ENCODE data around the gene SYT11. TPM values are rescaled to one million over a fixed set of nuclear protein-coding genes. Genes with fewer than 3 reads are reported as not detected.
A peak's percentile ranks its signal among the peaks of the same experiment; 100 is the strongest.

The SYT11 gene
- total RNA-seq, 4 donors from 2014 or later = 0.87 to 5.3 (median 2.7) TPM

DNA sequence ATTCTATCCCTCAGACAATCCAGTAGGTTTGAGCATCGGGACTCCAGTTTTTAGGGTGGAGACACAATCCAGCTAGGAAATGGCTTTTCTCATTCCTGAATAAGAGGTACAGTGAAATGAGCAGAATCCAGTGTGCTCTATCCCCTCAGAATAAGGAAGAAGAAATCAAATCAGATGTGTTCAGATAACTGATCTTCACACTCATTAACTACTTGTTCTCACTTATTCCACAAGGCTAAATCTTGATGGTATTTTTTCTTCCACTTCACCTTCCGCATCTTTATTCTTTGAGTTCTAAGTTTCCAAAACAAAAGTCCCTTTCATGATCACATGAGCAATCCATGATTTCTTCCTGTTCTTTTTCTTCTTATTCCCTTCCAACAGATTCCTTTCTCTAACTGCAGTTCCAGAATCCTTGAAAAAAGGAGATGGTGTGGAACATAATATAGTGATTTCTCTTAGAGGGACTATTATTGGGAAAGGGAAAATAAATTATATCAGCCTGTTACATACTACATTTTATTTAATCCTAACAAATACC, 1.7 kb downstream of the SYT11 start:
- Histone ChIP-seq H3K27me3 (peaks cover 0 to 9% (median 0%) of the 10 kb centered on the region in 4 donors), H3K27ac (peak overlapping the region; percentile 46 to 92 (median 89)), H3K4me3 (peak overlapping the region in 2 of 4 donors; percentile 52 to 65), H3K9me3 (no peaks in the 10 kb centered on the region), H3K4me1 (peaks cover 9 to 42% (median 13%) of the 10 kb centered on the region in 3 donors), H3K36me3 (no peaks in the 10 kb centered on the region)
- intact Hi-C loops (cut with DNase I) = no loop called here
- no peak for DNase-seq
- 63 to 68% methylated on average over 2 of the region's 2 CpGs for WGBS, 2 donors
- TF ChIP-seq, protein P1, sequence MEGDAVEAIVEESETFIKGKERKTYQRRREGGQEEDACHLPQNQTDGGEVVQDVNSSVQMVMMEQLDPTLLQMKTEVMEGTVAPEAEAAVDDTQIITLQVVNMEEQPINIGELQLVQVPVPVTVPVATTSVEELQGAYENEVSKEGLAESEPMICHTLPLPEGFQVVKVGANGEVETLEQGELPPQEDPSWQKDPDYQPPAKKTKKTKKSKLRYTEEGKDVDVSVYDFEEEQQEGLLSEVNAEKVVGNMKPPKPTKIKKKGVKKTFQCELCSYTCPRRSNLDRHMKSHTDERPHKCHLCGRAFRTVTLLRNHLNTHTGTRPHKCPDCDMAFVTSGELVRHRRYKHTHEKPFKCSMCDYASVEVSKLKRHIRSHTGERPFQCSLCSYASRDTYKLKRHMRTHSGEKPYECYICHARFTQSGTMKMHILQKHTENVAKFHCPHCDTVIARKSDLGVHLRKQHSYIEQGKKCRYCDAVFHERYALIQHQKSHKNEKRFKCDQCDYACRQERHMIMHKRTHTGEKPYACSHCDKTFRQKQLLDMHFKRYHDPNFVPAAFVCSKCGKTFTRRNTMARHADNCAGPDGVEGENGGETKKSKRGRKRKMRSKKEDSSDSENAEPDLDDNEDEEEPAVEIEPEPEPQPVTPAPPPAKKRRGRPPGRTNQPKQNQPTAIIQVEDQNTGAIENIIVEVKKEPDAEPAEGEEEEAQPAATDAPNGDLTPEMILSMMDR (IDR thresholded peaks at IDR 0.05) = no peak
- TF ChIP-seq POLR2A (IDR thresholded peaks at IDR 0.05) = no peak

DNA sequence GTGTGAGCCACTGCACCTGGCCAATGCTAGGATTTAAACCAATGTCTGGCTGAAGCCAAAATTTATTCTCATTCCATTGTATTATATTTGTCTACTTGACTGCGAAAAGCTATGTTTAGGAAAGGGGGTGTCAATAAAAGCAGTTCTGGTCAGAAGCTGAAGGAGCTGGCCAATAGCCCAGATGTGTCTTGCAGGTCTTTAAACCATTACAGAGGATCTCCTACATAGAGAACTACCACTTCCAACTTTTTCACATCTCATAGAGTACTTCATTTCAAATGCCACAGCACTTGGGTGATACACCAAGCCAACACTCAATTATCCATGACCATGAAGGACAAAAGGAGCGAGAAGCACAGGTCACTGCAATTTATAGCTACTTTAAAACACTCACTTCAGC, 2.5 kb downstream of the SYT11 start:
- no peaks in the 10 kb centered on the region for H3K9me3 ChIP-seq
- TF ChIP-seq, protein P1 (IDR thresholded peaks at IDR 0.05) = no peak
- TF ChIP-seq POLR2A (IDR thresholded peaks at IDR 0.05) = no peak
- intact Hi-C loops (cut with DNase I) = no loop called here
- peaks cover 3 to 35% (median 9%) of the 10 kb centered on the region in 3 donors for H3K4me1 ChIP-seq
- no peaks in the 10 kb centered on the region for H3K36me3 ChIP-seq
- H3K27ac ChIP-seq = no peak overlapping the region
- DNase-seq = no peak
- H3K27me3 ChIP-seq = peaks cover 0 to 9% (median 0%) of the 10 kb centered on the region in 4 donors
- H3K4me3 ChIP-seq = no peak overlapping the region
- WGBS, 2 donors = 78 to 88% methylated on average over 1 to 2 of the region's 2 CpGs

DNA sequence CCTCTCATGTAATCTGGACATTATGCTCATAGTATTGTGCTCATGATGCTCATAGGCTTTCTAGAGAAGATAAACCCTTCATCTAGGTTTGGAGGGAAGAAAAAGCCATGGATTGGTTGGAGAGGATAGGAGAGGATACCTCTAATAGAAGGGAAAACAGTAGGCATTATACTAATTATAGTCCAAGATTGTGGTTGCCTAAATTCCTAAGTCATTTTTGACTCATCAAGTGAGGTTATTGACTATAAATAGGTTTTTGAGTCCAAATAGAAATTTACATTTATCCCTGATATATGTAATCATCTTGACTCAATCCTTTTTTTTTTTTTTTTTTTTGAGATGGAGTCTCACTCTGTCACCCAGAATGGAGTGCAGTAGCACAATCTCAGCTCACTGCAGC, 5.0 kb downstream of the SYT11 start:
- no peaks in the 10 kb centered on the region for H3K36me3 ChIP-seq
- peaks cover 0 to 9% (median 0%) of the 10 kb centered on the region in 4 donors for H3K27me3 ChIP-seq
- no peaks in the 10 kb centered on the region for H3K9me3 ChIP-seq
- peaks cover 3 to 18% (median 6%) of the 10 kb centered on the region in 3 donors for H3K4me1 ChIP-seq
- intact Hi-C loops (cut with DNase I) = no loop called here
- TF ChIP-seq POLR2A (IDR thresholded peaks at IDR 0.05) = no peak
- TF ChIP-seq, protein P1 (IDR thresholded peaks at IDR 0.05) = no peak
- no peak for DNase-seq
- no peak overlapping the region for H3K27ac ChIP-seq
- no peak overlapping the region for H3K4me3 ChIP-seq

DNA sequence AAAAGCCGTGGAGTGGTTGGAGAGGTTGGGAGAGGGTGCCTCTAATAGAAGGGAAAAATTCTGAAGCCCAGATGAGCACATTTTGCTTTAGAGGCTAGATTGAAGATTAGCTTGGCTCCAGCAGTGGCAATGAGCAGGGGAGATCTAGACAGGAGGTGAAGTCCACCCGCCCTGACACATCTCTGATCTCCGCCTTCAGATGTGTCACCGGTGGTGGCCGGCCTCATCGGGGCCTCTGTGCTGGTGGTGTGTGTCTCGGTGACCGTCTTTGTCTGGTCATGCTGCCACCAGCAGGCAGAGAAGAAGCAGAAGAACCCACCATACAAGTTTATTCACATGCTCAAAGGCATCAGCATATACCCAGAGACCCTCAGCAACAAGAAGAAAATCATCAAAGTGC, 8.4 kb downstream of the SYT11 start:
- 78 to 80% methylated on average over 7 to 8 of the region's 8 CpGs for whole genome bisulfite sequencing, 2 donors
- H3K27me3 ChIP-seq = no peaks in the 10 kb centered on the region
- H3K4me3 ChIP-seq = no peak overlapping the region
- H3K9me3 ChIP-seq = no peaks in the 10 kb centered on the region
- intact Hi-C loops (cut with DNase I) = no loop called here
- TF ChIP-seq POLR2A (IDR thresholded peaks at IDR 0.05) = no peak
- TF ChIP-seq, protein P1 (IDR thresholded peaks at IDR 0.05) = no peak
- H3K36me3 ChIP-seq = no peaks in the 10 kb centered on the region
- DNase-seq = no peak
- H3K27ac ChIP-seq = no peak overlapping the region
- H3K4me1 ChIP-seq = peaks cover 0 to 8% (median 0%) of the 10 kb centered on the region in 3 donors

DNA sequence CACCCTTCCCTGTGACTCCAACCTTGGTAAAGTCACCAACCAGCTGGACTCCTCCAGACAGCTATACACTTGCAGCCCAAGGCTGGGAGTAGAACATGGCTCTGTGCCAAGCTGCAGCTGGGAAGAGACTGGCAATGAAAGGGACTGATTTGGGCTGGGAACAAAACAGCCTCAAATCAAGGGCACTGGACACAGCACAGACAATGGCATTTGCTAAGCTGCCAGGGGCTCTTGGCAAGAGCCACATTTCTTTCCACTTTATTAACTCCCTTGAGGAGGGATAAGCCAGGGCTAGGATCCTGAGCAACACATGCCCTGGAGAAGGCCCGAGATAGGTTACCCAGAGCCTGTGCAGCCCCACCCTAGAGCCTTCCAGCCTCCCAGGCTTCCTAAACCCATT, 12.0 kb downstream of the SYT11 start:
- TF ChIP-seq POLR2A (IDR thresholded peaks at IDR 0.05) = no peak
- TF ChIP-seq, protein P1 (IDR thresholded peaks at IDR 0.05) = no peak
- Histone ChIP-seq H3K4me1 (peaks cover 0 to 8% (median 0%) of the 10 kb centered on the region in 3 donors), H3K4me3 (no peak overlapping the region), H3K27me3 (no peaks in the 10 kb centered on the region), H3K9me3 (no peaks in the 10 kb centered on the region), H3K27ac (peak overlapping the region in 2 of 4 donors; percentile 5 to 36), H3K36me3 (no peaks in the 10 kb centered on the region)
- 14 to 25% methylated on average over 1 of the region's 1 CpG for WGBS, 2 donors
- intact Hi-C loops (cut with DNase I) = no loop called here
- DNase-seq = no peak
